ENCODE data around the gene GNL1.

The GNL1 gene

DNA sequence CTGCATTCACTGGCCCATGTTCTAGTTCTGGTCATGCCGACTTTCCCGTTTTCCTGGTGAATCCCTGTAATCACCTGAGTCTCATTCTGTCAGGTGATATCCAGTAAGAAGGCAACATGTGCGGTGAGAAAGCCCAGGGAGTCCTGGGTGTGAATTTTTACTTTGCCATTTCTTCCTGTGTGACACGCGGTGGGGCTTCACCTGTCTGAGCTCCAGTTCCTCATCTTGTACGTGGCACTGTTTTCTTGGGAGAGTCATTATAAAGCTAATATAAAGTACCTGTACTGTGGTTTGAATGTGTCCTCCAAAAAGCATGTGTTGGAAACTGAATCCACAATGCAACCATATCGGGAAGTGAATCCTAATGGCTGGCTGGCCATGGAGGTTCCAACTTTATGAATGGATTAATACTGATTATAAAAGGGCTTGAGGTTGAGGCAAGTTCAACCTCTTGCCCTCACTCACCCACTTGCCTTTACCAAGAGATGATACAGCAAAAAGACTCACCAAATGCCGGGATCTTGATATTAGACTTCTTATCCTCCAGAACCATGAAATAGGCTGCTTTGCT is 61.9 kb downstream of the GNL1 start:
- no peak for DNase-seq

DNA sequence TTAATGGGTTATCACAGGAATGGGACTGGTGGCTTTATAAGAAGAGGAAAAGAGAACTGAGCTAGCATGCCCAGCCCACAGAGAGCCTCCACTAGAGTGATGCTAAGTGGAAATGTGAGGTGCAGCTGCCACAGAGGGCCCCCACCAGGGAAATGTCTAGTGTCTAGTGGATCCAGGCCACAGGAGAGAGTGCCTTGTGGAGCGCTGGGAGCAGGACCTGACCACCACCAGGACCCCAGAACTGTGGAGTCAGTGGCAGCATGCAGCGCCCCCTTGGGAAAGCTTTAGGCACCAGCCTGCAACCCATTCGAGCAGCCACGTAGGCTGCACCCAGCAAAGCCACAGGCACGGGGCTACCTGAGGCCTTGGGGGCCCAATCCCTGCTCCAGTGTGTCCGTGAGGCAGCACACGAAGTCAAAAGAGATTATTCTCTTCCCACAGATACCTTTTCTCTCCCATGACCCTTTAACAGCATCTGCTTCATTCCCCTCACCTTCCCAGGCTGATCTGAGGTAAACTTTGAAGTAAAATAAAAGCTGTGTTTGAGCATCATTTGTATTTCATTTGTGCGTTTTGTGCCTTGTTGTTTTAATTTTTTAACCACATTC is 62.5 kb downstream of the GNL1 start:
- DNase-seq = no peak

- DNase-seq = no peak
Measured at GRCh38 chr6:30491991-30492952, 64.0 kb downstream of the GNL1 start.
